ENCODE results near the gene RHOT1.
"Not testable (repeated sequence)": the region's sequence is repeated elsewhere in the genome, so short reads cannot be mapped to it uniquely, and the experiment has no call there.

The RHOT1 gene

GRCh38 chr17:32159586-32160438 lies 17.5 kb downstream of the RHOT1 start:
- Histone ChIP-seq H3K36me3 (ENCODE audit: control insufficient read depth, insufficient read depth, low read length) (peaks cover 40% of the 10 kb centered on the region), H3K27ac (ENCODE audit: low read depth, low read length, severe bottlenecking) (no peak overlapping the region), H3K9me3 (ENCODE audit: control insufficient read depth, low read length) (peaks cover 3% of the 10 kb centered on the region), H3K4me1 (ENCODE audit: control insufficient read depth, insufficient read depth, low read length, poor library complexity, severe bottlenecking) (no peaks in the 10 kb centered on the region), H3K4me3 (ENCODE audit: extremely low read depth, insufficient read depth, low read length, poor library complexity, severe bottlenecking) (no peak overlapping the region)
- 94 to 95% methylated on average over 13 to 17 of the region's 18 CpGs for WGBS, 2 experiments (ENCODE audit: insufficient coverage in 2 of 2)

- H3K4me3 ChIP-seq (ENCODE audit: extremely low read depth, insufficient read depth, low read length, poor library complexity, severe bottlenecking): no peak overlapping the region
- peaks cover 36% of the 10 kb centered on the region for H3K36me3 ChIP-seq (ENCODE audit: control insufficient read depth, insufficient read depth, low read length)
- no peak overlapping the region for H3K27ac ChIP-seq (ENCODE audit: low read depth, low read length, severe bottlenecking)
- H3K9me3 ChIP-seq (ENCODE audit: control insufficient read depth, low read length): peaks cover 3% of the 10 kb centered on the region
- no peaks in the 10 kb centered on the region for H3K4me1 ChIP-seq (ENCODE audit: control insufficient read depth, insufficient read depth, low read length, poor library complexity, severe bottlenecking)
- WGBS, 2 experiments (ENCODE audit: insufficient coverage in 2 of 2): 95 to 96% methylated on average over 8 to 9 of the region's 9 CpGs
Measured at GRCh38 chr17:32160526-32160925, 18.2 kb downstream of the RHOT1 start.

GRCh38 chr17:32161029-32161428 lies 18.7 kb downstream of the RHOT1 start:
- Histone ChIP-seq H3K4me3 (ENCODE audit: extremely low read depth, insufficient read depth, low read length, poor library complexity, severe bottlenecking) (no peak overlapping the region), H3K9me3 (ENCODE audit: control insufficient read depth, low read length) (peaks cover 3% of the 10 kb centered on the region), H3K4me1 (ENCODE audit: control insufficient read depth, insufficient read depth, low read length, poor library complexity, severe bottlenecking) (no peaks in the 10 kb centered on the region), H3K27ac (ENCODE audit: low read depth, low read length, severe bottlenecking) (no peak overlapping the region), H3K36me3 (ENCODE audit: control insufficient read depth, insufficient read depth, low read length) (peaks cover 36% of the 10 kb centered on the region)
- 97 to 100% methylated on average over 6 to 7 of the region's 8 CpGs for WGBS, 2 experiments (ENCODE audit: insufficient coverage in 2 of 2)

- 91 to 97% methylated on average over 3 of the region's 6 CpGs for WGBS, 2 experiments (ENCODE audit: insufficient coverage in 2 of 2)
Measured at GRCh38 chr17:32161506-32162365, 19.4 kb downstream of the RHOT1 start.

GRCh38 chr17:32174889-32175288 lies 32.6 kb downstream of the RHOT1 start:
- 98 to 100% methylated on average over 3 of the region's 3 CpGs for WGBS, 2 experiments (ENCODE audit: insufficient coverage in 2 of 2)
- Histone ChIP-seq H3K4me3 (ENCODE audit: extremely low read depth, insufficient read depth, low read length, poor library complexity, severe bottlenecking) (no peak overlapping the region), H3K36me3 (ENCODE audit: control insufficient read depth, insufficient read depth, low read length) (peaks cover 45% of the 10 kb centered on the region), H3K9me3 (ENCODE audit: control insufficient read depth, low read length) (peaks cover 17% of the 10 kb centered on the region), H3K27ac (ENCODE audit: low read depth, low read length, severe bottlenecking) (no peak overlapping the region), H3K4me1 (ENCODE audit: control insufficient read depth, insufficient read depth, low read length, poor library complexity, severe bottlenecking) (no peaks in the 10 kb centered on the region)

More at GRCh38 chr17:32161506-32162365, 19.4 kb downstream of the RHOT1 start:
- Histone ChIP-seq H3K4me3 (ENCODE audit: extremely low read depth, insufficient read depth, low read length, poor library complexity, severe bottlenecking) (no peak overlapping the region), H3K27ac (ENCODE audit: low read depth, low read length, severe bottlenecking) (no peak overlapping the region), H3K9me3 (ENCODE audit: control insufficient read depth, low read length) (peaks cover 10% of the 10 kb centered on the region), H3K4me1 (ENCODE audit: control insufficient read depth, insufficient read depth, low read length, poor library complexity, severe bottlenecking) (no peaks in the 10 kb centered on the region), H3K36me3 (ENCODE audit: control insufficient read depth, insufficient read depth, low read length) (peaks cover 40% of the 10 kb centered on the region)

GRCh38 chr17:32178679-32179078 lies 36.4 kb downstream of the RHOT1 start:
- peaks cover 73% of the 10 kb centered on the region for H3K36me3 ChIP-seq (ENCODE audit: control insufficient read depth, insufficient read depth, low read length)
- not testable (repeated sequence) for H3K4me3 ChIP-seq (ENCODE audit: extremely low read depth, insufficient read depth, low read length, poor library complexity, severe bottlenecking); H3K27ac ChIP-seq (ENCODE audit: low read depth, low read length, severe bottlenecking); H3K4me1 ChIP-seq (ENCODE audit: control insufficient read depth, insufficient read depth, low read length, poor library complexity, severe bottlenecking)
- H3K9me3 ChIP-seq (ENCODE audit: control insufficient read depth, low read length): peaks cover 17% of the 10 kb centered on the region
- WGBS, 2 experiments (ENCODE audit: insufficient coverage in 2 of 2): 94 to 96% methylated on average over 7 to 22 of the region's 24 CpGs

- not testable (repeated sequence) for H3K4me3 ChIP-seq (ENCODE audit: extremely low read depth, insufficient read depth, low read length, poor library complexity, severe bottlenecking); H3K27ac ChIP-seq (ENCODE audit: low read depth, low read length, severe bottlenecking); H3K4me1 ChIP-seq (ENCODE audit: control insufficient read depth, insufficient read depth, low read length, poor library complexity, severe bottlenecking)
- Histone ChIP-seq H3K9me3 (ENCODE audit: control insufficient read depth, low read length) (peaks cover 17% of the 10 kb centered on the region), H3K36me3 (ENCODE audit: control insufficient read depth, insufficient read depth, low read length) (peaks cover 73% of the 10 kb centered on the region)
- WGBS, 2 experiments (ENCODE audit: insufficient coverage in 2 of 2): 95 to 99% methylated on average over 7 to 11 of the region's 23 CpGs
Measured at GRCh38 chr17:32179103-32179502, 36.8 kb downstream of the RHOT1 start.

GRCh38 chr17:32179526-32179925 lies 37.2 kb downstream of the RHOT1 start:
- not testable (repeated sequence) for H3K27ac ChIP-seq (ENCODE audit: low read depth, low read length, severe bottlenecking); H3K4me1 ChIP-seq (ENCODE audit: control insufficient read depth, insufficient read depth, low read length, poor library complexity, severe bottlenecking); H3K4me3 ChIP-seq (ENCODE audit: extremely low read depth, insufficient read depth, low read length, poor library complexity, severe bottlenecking)
- H3K36me3 ChIP-seq (ENCODE audit: control insufficient read depth, insufficient read depth, low read length): peaks cover 73% of the 10 kb centered on the region
- WGBS, 2 experiments (ENCODE audit: insufficient coverage in 2 of 2): 98% methylated on average over 14 to 15 of the region's 25 CpGs
- H3K9me3 ChIP-seq (ENCODE audit: control insufficient read depth, low read length): peaks cover 17% of the 10 kb centered on the region

GRCh38 chr17:32180262-32180661 lies 38.0 kb downstream of the RHOT1 start:
- H3K27ac ChIP-seq (ENCODE audit: low read depth, low read length, severe bottlenecking): not testable (repeated sequence)
- no CpG with 5 or more reads among the region's 2 CpGs for WGBS, 2 experiments (ENCODE audit: insufficient coverage in 2 of 2)
- peaks cover 70% of the 10 kb centered on the region for H3K36me3 ChIP-seq (ENCODE audit: control insufficient read depth, insufficient read depth, low read length)

GRCh38 chr17:32185875-32186274 lies 43.6 kb downstream of the RHOT1 start:
- Histone ChIP-seq H3K4me1 (ENCODE audit: control insufficient read depth, insufficient read depth, low read length, poor library complexity, severe bottlenecking) (no peaks in the 10 kb centered on the region), H3K4me3 (ENCODE audit: extremely low read depth, insufficient read depth, low read length, poor library complexity, severe bottlenecking) (no peak overlapping the region), H3K9me3 (ENCODE audit: control insufficient read depth, low read length) (no peaks in the 10 kb centered on the region), H3K36me3 (ENCODE audit: control insufficient read depth, insufficient read depth, low read length) (peaks cover 34% of the 10 kb centered on the region), H3K27ac (ENCODE audit: low read depth, low read length, severe bottlenecking) (no peak overlapping the region)
- 100% methylated on average over 1 of the region's 2 CpGs; no CpG with 5 or more reads in 1 of the 2 experiments for WGBS, 2 experiments (ENCODE audit: insufficient coverage in 2 of 2)

More at GRCh38 chr17:32180262-32180661, 38.0 kb downstream of the RHOT1 start:
- H3K4me3 ChIP-seq (ENCODE audit: extremely low read depth, insufficient read depth, low read length, poor library complexity, severe bottlenecking); H3K4me1 ChIP-seq (ENCODE audit: control insufficient read depth, insufficient read depth, low read length, poor library complexity, severe bottlenecking): not testable (repeated sequence)
- peaks cover 17% of the 10 kb centered on the region for H3K9me3 ChIP-seq (ENCODE audit: control insufficient read depth, low read length)

Data from mesodermal cell (in vitro differentiated cells).